PFSK-1 (cell line): ENCODE results near the gene HFE. TPM values are rescaled to one million over a fixed set of nuclear protein-coding genes. Genes with fewer than 3 reads are reported as not detected.

Experiments used
- FOXP2 ChIP-seq: optimal IDR thresholded peaks from 2 replicates; pipeline ENCODE3; 2011; ENCODE audit warnings: borderline replicate concordance, control low read depth, inconsistent platforms; ENCODE audit not compliant: insufficient read depth; ENCODE audit errors: extremely low read length, extremely low read depth
- POLR2AphosphoS5 ChIP-seq: IDR thresholded peaks from 2 replicates; pipeline ENCODE4 v1.6.1; 2012; ENCODE audit warnings: low read depth, mild to moderate bottlenecking, control low read depth, low read length, moderate library complexity
- REST ChIP-seq, 2 experiments: IDR thresholded peaks; 2 replicates each; pipeline versions ENCODE4 v1.6.1 to v1.8.0; 2011 to 2012; ENCODE audit warnings: low read depth in 2 of 2, low read length in 2 of 2, control low read depth in 1 of 2, inconsistent platforms in 1 of 2, mild to moderate bottlenecking in 1 of 2, moderate library complexity in 1 of 2; ENCODE audit not compliant: insufficient read depth in 1 of 2
- SIN3A ChIP-seq: IDR thresholded peaks from 2 replicates; pipeline ENCODE4 v1.6.1; 2012; ENCODE audit warnings: mild to moderate bottlenecking, low read length, moderate library complexity, borderline replicate concordance; ENCODE audit not compliant: insufficient read depth
- TAF1 ChIP-seq: IDR thresholded peaks from 2 replicates; pipeline ENCODE4 v1.6.1; 2012; ENCODE audit warnings: low read length, control low read depth, borderline replicate concordance; ENCODE audit not compliant: insufficient read depth
- polyA plus RNA-seq: library from polyadenylated mRNA; unstranded; fragments of >200 nt; gene quantifications from one replicate; pipeline ENCODE4 v1.2.1, GENCODE V29; 2012; ENCODE audit warnings: low read depth, missing spikeins; ENCODE audit not compliant: insufficient read length

HFE gene
- 1.8 TPM for polyA plus RNA-seq

GRCh38 chr6:26087284-26088115, at the start of gene HFE:
Gene HFE, plus strand, starts transcription at chr6:26087429. Its CDS starts 12 bp downstream, at chr6:26087441.
- TF ChIP-seq TAF1 (no peak; the same call in 1 of the 2 replicates), SIN3A (no peak), POLR2AphosphoS5 (no peak), REST (IDR thresholded peaks at IDR 0.05; ENCODE audit: insufficient read depth in 1 of 2, low read depth in 2 of 2, low read length in 2 of 2) (no peak), FOXP2 (no peak)

GRCh38 chr6:26041946-26042345, 45.3 kb upstream of the HFE start:
- TF ChIP-seq TAF1 (no peak), REST (IDR thresholded peaks at IDR 0.05; ENCODE audit: insufficient read depth in 1 of 2, low read depth in 2 of 2, low read length in 2 of 2) (no peak), FOXP2 (no peak), POLR2AphosphoS5 (no peak), SIN3A (no peak)

GRCh38 chr6:26043384-26044139, 43.7 kb upstream of the HFE start:
- TF ChIP-seq FOXP2: no peak
- TF ChIP-seq SIN3A: no peak
- no peak for TF ChIP-seq POLR2AphosphoS5
- TF ChIP-seq REST (IDR thresholded peaks at IDR 0.05; ENCODE audit: insufficient read depth in 1 of 2, low read depth in 2 of 2, low read length in 2 of 2): no peak
- TF ChIP-seq TAF1: no peak

GRCh38 chr6:26044140-26045064, 42.8 kb upstream of the HFE start:
- no peak for TF ChIP-seq SIN3A
- TF ChIP-seq TAF1: no peak
- TF ChIP-seq REST (IDR thresholded peaks at IDR 0.05; ENCODE audit: insufficient read depth in 1 of 2, low read depth in 2 of 2, low read length in 2 of 2): no peak
- no peak for TF ChIP-seq FOXP2
- TF ChIP-seq POLR2AphosphoS5: no peak
